HS-27A (cell line): ENCODE data around the gene PDGFRA.
"Not testable (repeated sequence)": the region's sequence is repeated elsewhere in the genome, so short reads cannot be mapped to it uniquely, and the experiment has no call there.

ENCODE experiments used
- DNase-seq: peaks from one replicate; pipeline ENCODE4 v3.0.0-alpha.2; 2012; ENCODE audit warnings: low read depth, missing footprints

PDGFRA gene

GRCh38 chr4:54227256-54228055 is 1.6 kb upstream of the PDGFRA start:
- DNase-seq, result no peak

GRCh38 chr4:54228056-54228527 is 1.0 kb upstream of the PDGFRA start:
- no peak for DNase-seq

- DNase-seq, result no peak
These were observed 547 bp upstream of the PDGFRA start for GRCh38 chr4:54228546-54228945.

GRCh38 chr4:54229631-54230483 is 764 bp downstream of the PDGFRA start:
- no peak for DNase-seq

GRCh38 chr4:54230484-54231418 is 1.7 kb downstream of the PDGFRA start:
- DNase-seq, result no peak

- no peak for DNase-seq
These were observed 2.3 kb downstream of the PDGFRA start for GRCh38 chr4:54231419-54231767.

- no peak for DNase-seq
These were observed 2.9 kb downstream of the PDGFRA start for GRCh38 chr4:54231768-54232688.

- DNase-seq, result no peak
These were observed 4.2 kb downstream of the PDGFRA start for GRCh38 chr4:54233277-54233696.

GRCh38 chr4:54233697-54234496 is 4.8 kb downstream of the PDGFRA start:
- DNase-seq, result no peak

- no peak for DNase-seq
These were observed 5.6 kb downstream of the PDGFRA start for GRCh38 chr4:54234497-54235205.

- DNase-seq, result not testable (repeated sequence)
These were observed 7.2 kb downstream of the PDGFRA start for GRCh38 chr4:54236316-54236715.

GRCh38 chr4:54237770-54238169 is 8.7 kb downstream of the PDGFRA start:
- no peak for DNase-seq

GRCh38 chr4:54238389-54238788 is 9.3 kb downstream of the PDGFRA start:
- DNase-seq, result no peak

- not testable (repeated sequence) for DNase-seq
These were observed 12.3 kb downstream of the PDGFRA start for GRCh38 chr4:54241268-54241823.

GRCh38 chr4:54243541-54243940 is 14.4 kb downstream of the PDGFRA start:
- not testable (repeated sequence) for DNase-seq

- DNase-seq, result not testable (repeated sequence)
These were observed 23.2 kb downstream of the PDGFRA start for GRCh38 chr4:54252312-54252711.

GRCh38 chr4:54254116-54254914 is 25.2 kb downstream of the PDGFRA start:
- DNase-seq, result no peak

GRCh38 chr4:54254915-54255246 is 25.8 kb downstream of the PDGFRA start:
- DNase-seq, result no peak
